Body of pancreas (tissue), 4 donors: Measurements from ENCODE around the gene OR5B12. TPM values are rescaled to one million over a fixed set of nuclear protein-coding genes. Genes with fewer than 3 reads are reported as not detected.

Experiments
- ATAC-seq: fragments of 150-250 bp; one replicate; pipeline ENCODE4 v1.9.1; 2016
- DNase-seq, 4 donors: peaks; one replicate each; pipeline ENCODE4 v3.0.0-alpha.2; 2019
- H3K27ac ChIP-seq, 4 donors: fragments of 200-600 bp; sonication (generic); 1 replicate in 3 of 4; 2 replicates in 1 of 4; pipeline versions ENCODE4 v1.5.1 to v1.6.1; 2016 to 2019; ENCODE audit warnings: mild to moderate bottlenecking in 1 of 4, mixed read lengths in 1 of 4, moderate library complexity in 1 of 4
- H3K27me3 ChIP-seq, 2 donors: fragments of 200-600 bp; sonication (generic); one replicate each; pipeline ENCODE4 v1.6.0; 2016; ENCODE audit warnings: mild to moderate bottlenecking in 1 of 2
- H3K36me3 ChIP-seq, 2 donors: fragments of 200-600 bp; sonication (generic); replicated peaks in 1 of 2; 2 replicates each; pipeline ENCODE4 v1.5.1; 2016; ENCODE audit warnings: low read depth in 2 of 2; ENCODE audit not compliant: insufficient read depth in 1 of 2
- H3K4me1 ChIP-seq: fragments of 200-600 bp; sonication (generic); one replicate; pipeline ENCODE4 v1.6.0; 2016
- H3K4me3 ChIP-seq, 2 donors: fragments of 200-600 bp; sonication (generic); 1 replicate in 1 of 2; 2 replicates in 1 of 2; pipeline ENCODE4 v1.5.1; 2016 to 2019
- H3K9me3 ChIP-seq, 3 donors: fragments of 200-600 bp; sonication (generic); 1 replicate in 2 of 3; 2 replicates in 1 of 3; pipeline ENCODE4 v1.5.1; 2016
- CTCF ChIP-seq, 7 experiments: fragments of 450-650 bp in 4 of 7; fragments of 200-600 bp in 3 of 7; sonication (generic) in 3 of 7; IDR thresholded peaks; one replicate each; pipeline ENCODE4 v1.5.1; 2016 to 2019; ENCODE audit warnings: antibody characterized with exemption in 7 of 7
- POLR2A ChIP-seq, 3 donors: fragments of 450-650 bp; IDR thresholded peaks; one replicate each; pipeline ENCODE4 v1.6.1; 2016; ENCODE audit warnings: antibody characterized with exemption in 3 of 3, mild to moderate bottlenecking in 2 of 3
- WGBS, 2 donors: methylation state at CpG; one replicate each; pipeline ENCODE4 v1.1.5; 2017; 5-methylcytosine and 5-hydroxymethylcytosine counted together
- intact Hi-C: fragments of 100-400 bp; cut with DNase I; formaldehyde crosslinking; loops from one replicate; pipeline ENCODE4 v1.15.1; 2023
- total RNA-seq, 2 donors: library from RNA; depleted of rRNA; stranded (reverse); fragments of >200 nt; gene quantifications; one replicate each; pipeline ENCODE4 v1.1.0, GENCODE V29; 2016

Gene OR5B12
- total RNA-seq, 2 donors from 2014 or later = not detected

GRCh38 chr11:58466293-58466692 lies 24.3 kb upstream of the OR5B12 start:
- Histone ChIP-seq H3K27me3 (no peaks in the 10 kb centered on the region), H3K9me3 (no peaks in the 10 kb centered on the region), H3K4me1 (no peaks in the 10 kb centered on the region), H3K27ac (no peak overlapping the region), H3K36me3 (no peaks in the 10 kb centered on the region), H3K4me3 (no peak overlapping the region)
- DNase-seq (no peak), ATAC-seq (no peak)
- WGBS, 2 donors = 58 to 59% methylated on average over 1 of the region's 1 CpG
- TF ChIP-seq POLR2A (IDR thresholded peaks at IDR 0.05) = no peak
- TF ChIP-seq CTCF (IDR thresholded peaks at IDR 0.05) = no peak
- intact Hi-C loops = no loop called here

- Histone ChIP-seq H3K27ac (no peak overlapping the region), H3K4me3 (no peak overlapping the region), H3K36me3 (no peaks in the 10 kb centered on the region), H3K27me3 (no peaks in the 10 kb centered on the region), H3K4me1 (no peaks in the 10 kb centered on the region), H3K9me3 (no peaks in the 10 kb centered on the region)
- no peak for ATAC-seq
- no peak for DNase-seq
- TF ChIP-seq POLR2A (IDR thresholded peaks at IDR 0.05) (no peak), CTCF (IDR thresholded peaks at IDR 0.05) (no peak)
- intact Hi-C loops = no loop called here
- WGBS, 2 donors = 34 to 59% methylated on average over 3 of the region's 3 CpGs
These were observed 23.7 kb upstream of the OR5B12 start for GRCh38 chr11:58465690-58466089.

GRCh38 chr11:58451585-58451984 lies 9.5 kb upstream of the OR5B12 start:
- Histone ChIP-seq H3K27me3 (no peaks in the 10 kb centered on the region), H3K4me1 (no peaks in the 10 kb centered on the region), H3K27ac (no peak overlapping the region), H3K9me3 (peaks cover 0 to under 1% (median 0%) of the 10 kb centered on the region in 3 donors), H3K4me3 (no peak overlapping the region), H3K36me3 (no peaks in the 10 kb centered on the region)
- no peak for TF ChIP-seq POLR2A (IDR thresholded peaks at IDR 0.05)
- TF ChIP-seq CTCF (IDR thresholded peaks at IDR 0.05) = no peak
- no peak for DNase-seq
- ATAC-seq = no peak
- intact Hi-C loops = no loop called here
- WGBS, 2 donors = 48 to 50% methylated on average over 3 of the region's 3 CpGs

GRCh38 chr11:58446294-58446693 lies 4.3 kb upstream of the OR5B12 start:
- Histone ChIP-seq H3K27me3 (no peaks in the 10 kb centered on the region), H3K4me1 (no peaks in the 10 kb centered on the region), H3K4me3 (no peak overlapping the region), H3K9me3 (peaks cover 0 to 8% (median 0%) of the 10 kb centered on the region in 3 donors), H3K36me3 (no peaks in the 10 kb centered on the region), H3K27ac (no peak overlapping the region)
- no peak for DNase-seq
- WGBS, 2 donors = 64 to 76% methylated on average over 6 of the region's 6 CpGs
- ATAC-seq = no peak
- no peak for TF ChIP-seq CTCF (IDR thresholded peaks at IDR 0.05)
- no peak for TF ChIP-seq POLR2A (IDR thresholded peaks at IDR 0.05)
- intact Hi-C loops = no loop called here

- WGBS, 2 donors = 68% methylated on average over 2 of the region's 2 CpGs; no CpG with 5 or more reads in 1 of the 2 donors
- no peak for TF ChIP-seq POLR2A (IDR thresholded peaks at IDR 0.05)
- no peak for TF ChIP-seq CTCF (IDR thresholded peaks at IDR 0.05)
- no peak overlapping the region for H3K4me3 ChIP-seq
- no peak for ATAC-seq
- DNase-seq = no peak
- no peak overlapping the region for H3K27ac ChIP-seq
- H3K4me1 ChIP-seq = no peaks in the 10 kb centered on the region
- intact Hi-C loops = no loop called here
- H3K36me3 ChIP-seq = no peaks in the 10 kb centered on the region
- H3K9me3 ChIP-seq = peaks cover 0 to 8% (median 0%) of the 10 kb centered on the region in 3 donors
- no peaks in the 10 kb centered on the region for H3K27me3 ChIP-seq
These were observed 2.3 kb upstream of the OR5B12 start for GRCh38 chr11:58444300-58444699.
